ENCODE data around the gene SPIRE1.

Gene SPIRE1

DNA sequence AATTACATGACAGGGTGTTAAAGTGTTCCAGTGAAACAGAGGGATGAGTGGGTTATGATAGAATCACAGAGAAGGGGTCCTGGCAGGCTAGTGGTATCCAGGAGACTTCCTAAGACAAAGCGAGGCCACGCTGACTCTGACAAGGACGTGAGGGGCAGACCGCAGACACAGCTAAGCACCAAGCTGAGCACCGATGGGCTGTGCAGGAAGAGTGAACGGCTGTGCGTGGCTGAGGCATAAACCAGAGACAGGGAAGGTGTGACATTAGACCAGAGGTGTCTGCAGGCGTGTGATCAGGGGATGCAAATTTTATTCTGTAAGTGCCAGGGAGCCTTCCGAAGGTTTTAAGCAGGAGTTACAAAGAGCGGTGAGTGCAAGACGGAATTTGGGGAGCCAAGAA is 180.3 kb downstream of the SPIRE1 start:
- no peaks in the 10 kb centered on the region for H3F3A ChIP-seq (ENCODE audit: low read depth)
- no peak overlapping the region for H3K4me2 ChIP-seq (ENCODE audit: low read depth, low read length, poor library complexity, severe bottlenecking)
- H2AFZ ChIP-seq (ENCODE audit: low read length) = no peak overlapping the region
- no peaks in the 10 kb centered on the region for H3K27me3 ChIP-seq (ENCODE audit: insufficient read depth, low read length, poor library complexity, severe bottlenecking)
- H3K79me2 ChIP-seq (ENCODE audit: insufficient read depth, low read length) = no peaks in the 10 kb centered on the region
- TF ChIP-seq EZH2phosphoT487 (IDR thresholded peaks at IDR 0.05; ENCODE audit: borderline replicate concordance) = no peak
- TF ChIP-seq, protein P1, sequence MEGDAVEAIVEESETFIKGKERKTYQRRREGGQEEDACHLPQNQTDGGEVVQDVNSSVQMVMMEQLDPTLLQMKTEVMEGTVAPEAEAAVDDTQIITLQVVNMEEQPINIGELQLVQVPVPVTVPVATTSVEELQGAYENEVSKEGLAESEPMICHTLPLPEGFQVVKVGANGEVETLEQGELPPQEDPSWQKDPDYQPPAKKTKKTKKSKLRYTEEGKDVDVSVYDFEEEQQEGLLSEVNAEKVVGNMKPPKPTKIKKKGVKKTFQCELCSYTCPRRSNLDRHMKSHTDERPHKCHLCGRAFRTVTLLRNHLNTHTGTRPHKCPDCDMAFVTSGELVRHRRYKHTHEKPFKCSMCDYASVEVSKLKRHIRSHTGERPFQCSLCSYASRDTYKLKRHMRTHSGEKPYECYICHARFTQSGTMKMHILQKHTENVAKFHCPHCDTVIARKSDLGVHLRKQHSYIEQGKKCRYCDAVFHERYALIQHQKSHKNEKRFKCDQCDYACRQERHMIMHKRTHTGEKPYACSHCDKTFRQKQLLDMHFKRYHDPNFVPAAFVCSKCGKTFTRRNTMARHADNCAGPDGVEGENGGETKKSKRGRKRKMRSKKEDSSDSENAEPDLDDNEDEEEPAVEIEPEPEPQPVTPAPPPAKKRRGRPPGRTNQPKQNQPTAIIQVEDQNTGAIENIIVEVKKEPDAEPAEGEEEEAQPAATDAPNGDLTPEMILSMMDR (conservative IDR thresholded peaks at IDR 0.05; ENCODE audit: low read length) = no peak
- H3K4me3 ChIP-seq (ENCODE audit: low read length, poor library complexity, severe bottlenecking) = no peak overlapping the region
- no peak overlapping the region for H3K9ac ChIP-seq (ENCODE audit: low read depth, low read length, poor library complexity, severe bottlenecking)
- H3K9me3 ChIP-seq (ENCODE audit: insufficient read depth, low read depth, low read length) = no peaks in the 10 kb centered on the region
- no peaks in the 10 kb centered on the region for H3K9me2 ChIP-seq (replicated peaks; ENCODE audit: low read depth, low read length)
- no peaks in the 10 kb centered on the region for H4K20me1 ChIP-seq (ENCODE audit: insufficient read depth, low read length, poor library complexity, severe bottlenecking)
- no peaks in the 10 kb centered on the region for H3K36me3 ChIP-seq (ENCODE audit: insufficient read depth, low read length)
- no peaks in the 10 kb centered on the region for H3K4me1 ChIP-seq (ENCODE audit: insufficient read depth, low read length, poor library complexity, severe bottlenecking)

DNA sequence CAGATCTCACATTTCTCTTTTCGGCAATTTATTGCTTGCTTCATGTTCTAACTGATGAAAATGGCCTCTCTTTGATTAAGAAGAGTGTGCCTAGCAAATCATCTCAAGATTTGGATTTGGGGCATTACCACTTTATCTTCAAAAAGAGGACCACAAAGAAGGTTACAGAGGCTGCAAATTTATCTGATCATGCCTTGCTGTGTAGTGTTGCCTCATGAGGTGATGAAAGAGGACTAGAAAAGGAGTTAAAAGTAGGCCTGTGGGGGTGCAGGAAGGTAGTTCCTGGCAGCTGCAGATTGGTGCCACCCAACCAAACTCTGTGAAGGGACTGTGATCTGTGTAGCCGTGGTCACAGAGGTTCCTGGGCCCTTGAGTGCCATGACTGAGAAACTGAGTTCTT is 181.0 kb downstream of the SPIRE1 start:
- H3K4me2 ChIP-seq (ENCODE audit: low read depth, low read length, poor library complexity, severe bottlenecking) = no peak overlapping the region
- TF ChIP-seq EZH2phosphoT487 (IDR thresholded peaks at IDR 0.05; ENCODE audit: borderline replicate concordance) = no peak
- TF ChIP-seq, protein P1 (conservative IDR thresholded peaks at IDR 0.05; ENCODE audit: low read length) = no peak
- H3K4me3 ChIP-seq (ENCODE audit: low read length, poor library complexity, severe bottlenecking) = no peak overlapping the region
- no peaks in the 10 kb centered on the region for H3K9me2 ChIP-seq (replicated peaks; ENCODE audit: low read depth, low read length)
- peak overlapping the region; percentile 90 for H2AFZ ChIP-seq (ENCODE audit: low read length)
- no peaks in the 10 kb centered on the region for H4K20me1 ChIP-seq (ENCODE audit: insufficient read depth, low read length, poor library complexity, severe bottlenecking)
- no peaks in the 10 kb centered on the region for H3K27me3 ChIP-seq (ENCODE audit: insufficient read depth, low read length, poor library complexity, severe bottlenecking)
- H3K4me1 ChIP-seq (ENCODE audit: insufficient read depth, low read length, poor library complexity, severe bottlenecking) = no peaks in the 10 kb centered on the region
- no peak overlapping the region for H3K9ac ChIP-seq (ENCODE audit: low read depth, low read length, poor library complexity, severe bottlenecking)
- H3K36me3 ChIP-seq (ENCODE audit: insufficient read depth, low read length) = no peaks in the 10 kb centered on the region
- no peaks in the 10 kb centered on the region for H3K79me2 ChIP-seq (ENCODE audit: insufficient read depth, low read length)
- H3K9me3 ChIP-seq (ENCODE audit: insufficient read depth, low read depth, low read length) = no peaks in the 10 kb centered on the region
- no peaks in the 10 kb centered on the region for H3F3A ChIP-seq (ENCODE audit: low read depth)

DNA sequence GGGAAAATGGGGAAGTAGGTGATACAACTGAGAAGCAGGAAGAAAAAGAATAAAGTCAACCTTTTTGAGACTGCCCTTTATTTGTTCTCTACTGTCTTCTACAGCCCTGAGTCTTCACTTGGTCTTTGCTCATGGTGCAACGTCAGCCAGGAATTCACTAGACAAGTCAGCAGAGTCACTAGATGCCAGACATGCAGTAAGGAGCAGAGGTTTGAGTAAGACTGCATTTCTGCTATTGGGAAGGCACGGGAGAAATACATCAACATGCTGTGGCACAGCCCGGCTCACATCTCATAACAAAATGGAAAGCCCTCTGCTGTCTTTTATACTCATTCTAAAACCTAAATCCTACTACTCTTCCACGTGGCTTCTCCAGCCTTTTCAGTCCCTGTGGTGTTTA is 183.0 kb downstream of the SPIRE1 start:
- H3K4me3 ChIP-seq (ENCODE audit: low read length, poor library complexity, severe bottlenecking) = no peak overlapping the region
- H3K9me3 ChIP-seq (ENCODE audit: insufficient read depth, low read depth, low read length) = no peaks in the 10 kb centered on the region
- no peaks in the 10 kb centered on the region for H3K79me2 ChIP-seq (ENCODE audit: insufficient read depth, low read length)
- no peak overlapping the region for H3K9ac ChIP-seq (ENCODE audit: low read depth, low read length, poor library complexity, severe bottlenecking)
- no peaks in the 10 kb centered on the region for H3K4me1 ChIP-seq (ENCODE audit: insufficient read depth, low read length, poor library complexity, severe bottlenecking)
- no peak for TF ChIP-seq EZH2phosphoT487 (IDR thresholded peaks at IDR 0.05; ENCODE audit: borderline replicate concordance)
- TF ChIP-seq, protein P1 (conservative IDR thresholded peaks at IDR 0.05; ENCODE audit: low read length) = no peak
- no peaks in the 10 kb centered on the region for H3F3A ChIP-seq (ENCODE audit: low read depth)
- no peaks in the 10 kb centered on the region for H4K20me1 ChIP-seq (ENCODE audit: insufficient read depth, low read length, poor library complexity, severe bottlenecking)
- no peaks in the 10 kb centered on the region for H3K36me3 ChIP-seq (ENCODE audit: insufficient read depth, low read length)
- no peak overlapping the region for H2AFZ ChIP-seq (ENCODE audit: low read length)
- no peak overlapping the region for H3K4me2 ChIP-seq (ENCODE audit: low read depth, low read length, poor library complexity, severe bottlenecking)
- H3K9me2 ChIP-seq (replicated peaks; ENCODE audit: low read depth, low read length) = no peaks in the 10 kb centered on the region
- H3K27me3 ChIP-seq (ENCODE audit: insufficient read depth, low read length, poor library complexity, severe bottlenecking) = no peaks in the 10 kb centered on the region

All from Loucy (cell line).